A204.1 (cell line): Measurements from ENCODE around the gene SMYD2.

Source experiments
- FAIRE-seq: peaks from 2 replicates; lab custom pipeline; 2012; peaks lifted over from hg19 to GRCh38; lab: Jason Lieb, UNC

Gene SMYD2

GRCh38 chr1:214303141-214303930 lies 22.4 kb downstream of the SMYD2 start:
- FAIRE-seq = no peak

GRCh38 chr1:214305164-214305751 lies 24.3 kb downstream of the SMYD2 start:
- no peak for FAIRE-seq

DNA sequence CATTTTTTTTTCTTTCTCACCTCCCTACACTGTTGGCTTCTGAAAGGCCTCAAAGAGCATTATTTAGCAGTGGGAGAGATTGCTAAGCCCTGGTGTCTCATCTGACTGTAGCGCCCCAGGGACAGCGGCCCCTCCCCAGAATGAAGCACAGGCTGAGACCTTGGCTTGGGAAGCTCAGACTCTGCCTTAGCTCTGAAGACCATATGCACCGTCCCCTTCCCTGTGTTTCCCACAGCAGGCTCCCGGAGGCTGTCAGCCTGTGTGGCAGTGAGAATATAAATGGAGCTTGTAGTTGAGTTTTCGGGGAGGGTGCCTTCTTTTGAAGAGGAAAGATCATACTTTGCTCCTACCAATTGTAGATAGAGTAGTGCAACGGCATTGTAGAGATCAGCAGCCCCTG lies 25.3 kb downstream of the SMYD2 start:
- no peak for FAIRE-seq

DNA sequence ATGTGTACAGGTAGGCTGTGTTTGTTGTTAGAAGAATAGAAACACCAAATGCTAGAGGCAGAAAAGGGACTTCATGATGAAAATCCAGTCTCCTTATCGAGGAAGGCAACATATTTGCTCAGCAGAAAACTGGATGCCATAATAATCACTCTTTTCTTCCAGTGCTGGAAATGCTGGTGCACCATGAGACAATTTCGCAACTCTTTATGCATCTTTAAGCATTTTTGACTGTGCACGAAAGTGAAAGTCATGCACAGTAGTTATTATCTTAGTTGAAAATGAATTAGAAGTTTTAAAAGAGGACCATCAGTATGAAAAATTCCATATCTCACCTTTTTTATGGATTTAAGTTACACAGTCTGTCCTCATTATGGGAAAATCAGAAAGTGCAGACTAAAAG lies 29.1 kb downstream of the SMYD2 start:
- FAIRE-seq = no peak

DNA sequence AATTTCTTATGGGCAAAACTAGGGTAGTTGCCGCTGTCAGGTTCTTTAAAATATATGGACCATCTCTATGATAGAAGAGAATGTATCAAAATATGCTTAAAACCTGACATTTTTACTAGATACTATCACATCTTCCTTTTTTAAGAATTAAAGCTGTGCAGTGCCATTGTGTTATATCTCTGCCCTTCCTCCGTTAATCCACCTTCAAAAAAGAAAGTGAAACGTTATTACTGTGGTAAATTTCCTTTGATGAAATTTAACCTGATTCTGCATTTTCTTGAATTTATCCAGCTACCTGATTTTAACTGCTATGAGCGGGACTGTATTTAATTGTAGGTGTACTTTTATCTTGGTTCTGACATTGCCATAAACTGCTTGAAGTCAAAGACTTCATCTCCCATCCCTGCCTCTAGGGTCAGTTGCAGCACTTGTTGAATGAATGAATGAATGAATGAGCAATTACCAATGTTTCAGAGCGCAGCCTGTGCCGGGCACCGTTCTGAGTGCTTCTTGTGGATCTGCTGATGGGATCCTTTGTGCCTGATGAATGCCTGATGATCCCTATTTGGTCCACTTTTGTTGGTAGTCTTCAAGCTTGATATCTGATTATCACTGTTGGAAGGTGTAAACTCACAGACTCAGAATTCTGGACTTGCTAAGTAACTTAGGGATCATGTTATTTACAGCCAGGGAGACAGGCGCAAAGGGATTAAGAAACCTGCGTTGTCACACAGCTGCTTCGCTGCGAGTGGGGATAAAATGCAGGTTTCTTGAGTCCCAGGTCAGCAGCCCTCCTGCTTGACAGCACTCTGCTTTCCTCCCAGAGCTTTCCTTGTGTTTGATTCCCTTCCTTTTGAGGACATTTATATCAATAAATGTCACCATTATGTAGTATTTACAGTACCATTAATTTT lies 30.1 kb downstream of the SMYD2 start:
- no peak for FAIRE-seq

GRCh38 chr1:214312530-214313051 lies 31.6 kb downstream of the SMYD2 start:
- no peak for FAIRE-seq

GRCh38 chr1:214314178-214314843 lies 33.4 kb downstream of the SMYD2 start:
- no peak for FAIRE-seq

DNA sequence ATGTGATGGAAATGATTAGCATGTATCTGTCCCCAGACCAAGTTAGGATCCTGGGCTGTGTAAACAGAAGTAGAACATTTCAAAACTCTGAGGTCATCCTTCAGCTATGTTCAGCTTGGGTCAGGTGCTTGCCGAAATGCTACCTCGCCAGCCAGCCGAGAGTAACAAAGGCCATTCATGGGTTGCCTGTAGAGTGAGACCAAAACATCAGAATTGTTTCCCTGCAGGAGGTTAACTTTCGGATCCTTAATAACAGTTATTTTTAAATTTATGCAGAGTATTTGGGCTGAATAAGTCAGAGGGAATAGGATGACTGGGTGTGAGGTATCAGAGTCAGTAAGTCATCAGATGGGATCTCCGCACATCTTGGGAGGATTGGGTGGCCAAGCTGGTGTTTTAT lies 35.6 kb downstream of the SMYD2 start:
- FAIRE-seq = no peak

GRCh38 chr1:214317300-214317699 lies 36.3 kb downstream of the SMYD2 start:
- FAIRE-seq = no peak

GRCh38 chr1:214317734-214318133 lies 36.8 kb downstream of the SMYD2 start:
- FAIRE-seq = no peak

- FAIRE-seq = no peak
Measured at GRCh38 chr1:214318356-214318755, 37.4 kb downstream of the SMYD2 start.

- no peak for FAIRE-seq
Measured at GRCh38 chr1:214318956-214319736, 38.2 kb downstream of the SMYD2 start.

DNA sequence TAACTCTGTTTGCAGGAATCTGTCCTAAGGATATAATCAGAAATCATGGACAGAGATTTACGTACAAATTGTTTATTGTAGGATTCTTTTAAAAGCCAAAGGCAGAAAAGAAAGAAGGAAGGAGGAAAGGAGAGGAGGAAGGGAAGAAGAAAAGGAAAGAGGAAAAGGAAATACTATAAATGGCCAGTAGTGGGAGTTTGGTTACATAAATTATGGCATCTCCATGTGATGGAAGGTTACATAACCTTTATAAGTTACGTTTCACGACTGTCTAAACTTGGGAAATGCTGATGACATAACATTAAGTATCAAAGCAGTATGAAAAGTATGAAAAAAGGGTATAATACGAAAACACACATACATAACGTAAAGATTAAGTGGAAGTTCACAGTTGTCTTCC lies 39.0 kb downstream of the SMYD2 start:
- FAIRE-seq = no peak

GRCh38 chr1:214321705-214322453 lies 40.9 kb downstream of the SMYD2 start:
- FAIRE-seq = no peak

GRCh38 chr1:214324896-214325800 lies 44.2 kb downstream of the SMYD2 start:
- no peak for FAIRE-seq

DNA sequence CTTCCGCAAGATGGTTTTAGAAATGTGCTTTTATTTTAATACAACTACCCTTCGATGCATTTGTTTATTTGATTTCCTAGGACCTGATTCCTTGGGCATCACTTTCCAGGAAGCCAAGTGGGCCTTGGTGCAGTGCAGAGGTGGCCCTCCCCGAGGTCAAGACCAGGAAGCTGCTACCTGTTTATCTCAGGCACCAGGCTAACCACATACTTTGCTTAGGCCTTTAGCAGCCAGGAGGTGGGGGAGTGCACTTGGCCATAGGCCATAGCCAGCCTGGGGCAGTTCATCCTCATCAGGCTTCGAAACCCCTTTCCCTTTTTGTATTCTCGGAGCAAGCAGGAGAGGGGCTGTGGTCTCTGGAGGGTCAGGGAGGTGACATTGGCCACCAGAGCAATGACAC lies 45.4 kb downstream of the SMYD2 start:
- FAIRE-seq = no peak

- FAIRE-seq = no peak
Measured at GRCh38 chr1:214327514-214327913, 46.6 kb downstream of the SMYD2 start.

- no peak for FAIRE-seq
Measured at GRCh38 chr1:214328770-214329469, 48.0 kb downstream of the SMYD2 start.
